HG02610 (cell line): ENCODE measurements around the gene PM20D1.
"Not testable (repeated sequence)": the region's sequence is repeated elsewhere in the genome, so short reads cannot be mapped to it uniquely, and the experiment has no call there.

Experiments used
- ATAC-seq: cut with Tn5 transposase; IDR thresholded peaks from one replicate; pipeline ENCODE4 v1.9.1; 2021; ENCODE audit warnings: mild to moderate bottlenecking, moderate library complexity; ENCODE audit not compliant: unreplicated experiment

The PM20D1 gene, protein sequence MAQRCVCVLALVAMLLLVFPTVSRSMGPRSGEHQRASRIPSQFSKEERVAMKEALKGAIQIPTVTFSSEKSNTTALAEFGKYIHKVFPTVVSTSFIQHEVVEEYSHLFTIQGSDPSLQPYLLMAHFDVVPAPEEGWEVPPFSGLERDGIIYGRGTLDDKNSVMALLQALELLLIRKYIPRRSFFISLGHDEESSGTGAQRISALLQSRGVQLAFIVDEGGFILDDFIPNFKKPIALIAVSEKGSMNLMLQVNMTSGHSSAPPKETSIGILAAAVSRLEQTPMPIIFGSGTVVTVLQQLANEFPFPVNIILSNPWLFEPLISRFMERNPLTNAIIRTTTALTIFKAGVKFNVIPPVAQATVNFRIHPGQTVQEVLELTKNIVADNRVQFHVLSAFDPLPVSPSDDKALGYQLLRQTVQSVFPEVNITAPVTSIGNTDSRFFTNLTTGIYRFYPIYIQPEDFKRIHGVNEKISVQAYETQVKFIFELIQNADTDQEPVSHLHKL

DNA sequence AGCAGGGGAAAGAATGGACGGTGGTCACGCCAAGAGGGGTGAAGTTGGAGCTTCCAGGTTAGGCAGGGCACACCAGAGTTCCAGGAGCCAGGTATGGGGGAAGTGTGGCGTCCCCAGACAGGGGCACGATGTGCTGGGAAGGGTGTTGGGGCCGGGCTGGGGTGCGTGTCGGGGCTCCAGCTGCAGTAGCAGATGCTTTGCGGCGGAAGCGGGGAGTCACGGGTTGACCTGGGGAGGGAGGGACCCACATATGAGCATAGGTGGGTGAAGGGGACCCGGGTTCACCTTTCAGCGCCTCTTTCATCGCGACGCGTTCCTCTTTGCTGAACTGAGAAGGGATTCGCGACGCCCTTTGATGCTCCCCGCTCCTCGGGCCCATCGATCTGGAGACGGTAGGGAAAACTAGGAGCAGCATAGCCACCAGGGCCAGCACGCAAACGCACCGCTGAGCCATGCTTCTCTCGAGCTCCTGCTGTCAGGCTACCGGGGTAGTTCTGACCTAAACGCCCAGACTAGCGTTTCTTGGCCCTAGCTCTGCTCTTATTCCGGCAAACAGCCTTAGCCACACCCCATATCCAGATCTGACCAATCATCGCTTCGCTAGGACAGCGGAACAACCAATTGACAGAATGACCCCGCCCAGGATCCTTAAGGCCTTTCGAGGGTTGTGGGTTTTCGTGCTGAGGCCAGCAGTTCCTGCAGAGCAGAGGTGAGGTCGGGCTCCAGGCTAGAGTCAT is at the start of gene PM20D1:
Gene PM20D1, minus strand, starts transcription at position 514 of the 737 bp plus-strand sequence. Its CDS starts 60 bp downstream, at position 454.
- ATAC-seq: no peak

DNA sequence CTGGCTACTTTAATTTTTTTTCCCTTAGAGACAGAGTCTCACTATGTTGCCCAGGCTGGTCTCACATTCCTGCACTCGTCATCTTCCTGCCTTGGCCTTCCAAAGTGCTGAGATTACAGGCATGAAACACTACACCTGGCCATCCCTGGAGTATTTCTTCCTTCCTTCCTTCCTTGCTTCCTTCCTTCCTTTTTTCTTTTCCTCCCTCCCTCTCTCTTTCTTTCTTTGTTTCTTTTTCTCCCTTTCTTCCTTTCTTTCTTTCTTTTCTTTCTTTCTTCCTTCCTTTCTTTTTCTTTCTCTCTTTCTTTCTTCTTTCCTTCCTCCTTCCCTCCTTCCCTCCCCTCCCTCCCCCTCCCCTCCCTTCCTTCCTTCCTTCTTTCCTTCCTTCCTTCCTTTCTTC is 46.4 kb upstream of the PM20D1 start:
- no peak for ATAC-seq

DNA sequence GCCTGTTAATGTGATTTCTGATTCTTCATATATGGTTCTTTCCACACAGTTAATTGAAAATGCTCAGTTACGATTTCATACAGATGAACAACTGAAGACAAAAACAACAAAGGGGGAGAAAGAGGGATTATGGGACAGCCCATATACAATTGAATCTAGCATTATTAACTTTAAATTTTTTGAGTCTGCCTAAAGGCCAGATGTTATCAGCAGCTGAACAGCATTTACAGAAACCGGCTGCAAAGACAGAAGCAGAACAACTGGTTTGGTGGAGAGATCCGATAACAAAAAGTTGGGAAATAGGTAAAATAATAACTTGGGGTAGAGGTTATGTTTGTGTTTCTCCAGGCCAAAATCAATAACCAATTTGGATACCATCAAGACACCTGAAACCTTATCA is 44.2 kb upstream of the PM20D1 start:
- ATAC-seq: not testable (repeated sequence)

DNA sequence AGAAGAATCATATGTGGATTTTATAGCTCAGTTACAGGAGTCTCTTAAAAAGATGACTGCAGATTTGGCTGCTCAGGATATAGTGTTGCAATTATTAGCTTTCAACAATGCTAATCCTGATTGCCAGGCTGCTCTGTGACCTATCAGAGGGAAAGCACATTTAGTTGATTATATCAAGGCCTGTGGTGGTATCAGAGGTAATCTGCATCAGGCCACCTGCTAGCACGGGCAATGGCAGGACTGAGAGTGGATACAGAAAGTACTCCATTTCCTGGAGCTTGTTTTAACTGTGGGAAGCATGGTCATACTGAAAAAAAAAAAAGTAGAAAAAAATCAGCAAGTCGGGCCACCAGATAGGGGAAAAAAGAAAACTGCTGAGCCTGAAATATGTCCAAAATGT is 42.2 kb upstream of the PM20D1 start:
- ATAC-seq: not testable (repeated sequence)

DNA sequence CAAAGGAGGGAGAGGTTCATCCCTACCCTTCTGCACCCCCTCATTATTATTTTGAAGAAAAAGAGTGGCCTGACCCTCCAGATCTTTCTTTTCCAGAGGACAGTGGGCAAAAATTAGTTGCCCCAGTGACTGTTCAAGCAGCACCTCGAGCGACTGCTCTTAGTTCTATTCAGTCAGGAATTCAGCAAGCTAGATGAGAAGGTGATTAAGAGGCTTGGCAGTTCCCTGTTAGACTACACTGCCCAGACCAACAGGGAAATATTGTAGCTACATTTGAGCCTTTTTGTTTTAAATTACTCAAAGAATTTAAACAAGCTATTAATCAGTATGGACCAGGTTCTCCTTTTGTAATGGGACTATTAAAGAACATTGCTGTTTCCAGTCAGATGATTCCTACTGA is 41.5 kb upstream of the PM20D1 start:
- not testable (repeated sequence) for ATAC-seq

DNA sequence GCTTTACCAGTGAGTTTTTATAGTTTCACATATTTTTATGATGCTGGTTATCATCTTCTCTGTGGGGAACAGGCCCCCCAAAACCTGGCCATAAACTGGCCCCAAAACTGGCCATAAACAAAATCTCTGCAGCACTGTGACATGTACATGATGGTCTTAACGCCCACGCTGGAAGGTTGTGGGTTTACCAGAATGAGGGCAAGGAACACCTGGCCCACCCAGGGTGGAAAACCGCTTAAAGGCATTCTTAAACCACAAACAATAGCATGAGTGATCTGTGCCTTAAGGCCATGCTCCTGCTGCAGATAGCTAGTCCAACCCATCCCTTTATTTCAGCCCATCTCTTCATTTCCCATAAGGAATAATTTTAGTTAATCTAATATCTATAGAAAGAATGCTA is 40.7 kb upstream of the PM20D1 start:
- ATAC-seq: not testable (repeated sequence)

DNA sequence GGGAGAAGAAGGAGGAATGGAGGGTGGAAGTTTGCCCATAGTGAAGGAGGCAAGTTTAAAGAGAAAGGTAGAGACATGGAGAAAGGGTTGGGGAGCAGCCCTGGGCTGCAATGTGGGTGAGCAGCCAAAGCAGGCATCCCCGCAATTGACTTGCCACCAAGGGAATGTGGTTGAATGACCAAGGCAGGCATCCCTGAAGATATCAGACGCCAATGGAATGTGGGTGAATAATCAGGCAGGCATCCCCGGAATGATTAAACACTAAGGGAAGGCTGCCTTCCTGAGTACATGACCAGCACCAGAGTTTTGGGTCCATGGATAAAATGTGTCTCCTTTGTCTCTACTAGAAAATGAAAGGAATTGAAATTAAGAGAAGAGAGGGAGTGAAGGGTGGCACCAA is 39.8 kb upstream of the PM20D1 start:
- ATAC-seq: not testable (repeated sequence)

DNA sequence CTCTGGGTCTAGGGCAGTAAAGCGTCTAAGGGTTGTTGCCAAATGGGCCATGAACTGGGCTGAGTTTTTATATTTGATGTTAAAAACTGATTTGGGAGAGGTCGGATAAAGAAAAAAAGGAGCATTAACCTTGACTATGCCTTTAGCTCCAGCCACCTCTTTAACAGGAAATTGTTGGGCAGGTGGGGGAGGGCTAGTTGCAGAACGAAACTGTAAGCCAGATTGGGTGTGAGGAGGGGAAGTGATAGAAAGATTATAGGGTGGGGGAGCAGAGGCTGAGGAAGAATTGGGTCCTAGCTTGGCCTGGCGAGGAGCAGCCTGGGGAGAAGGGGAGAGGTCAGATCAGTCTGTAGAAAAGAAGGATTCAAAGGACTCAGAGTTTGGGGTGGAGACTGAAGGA is 39.1 kb upstream of the PM20D1 start:
- ATAC-seq: not testable (repeated sequence)

DNA sequence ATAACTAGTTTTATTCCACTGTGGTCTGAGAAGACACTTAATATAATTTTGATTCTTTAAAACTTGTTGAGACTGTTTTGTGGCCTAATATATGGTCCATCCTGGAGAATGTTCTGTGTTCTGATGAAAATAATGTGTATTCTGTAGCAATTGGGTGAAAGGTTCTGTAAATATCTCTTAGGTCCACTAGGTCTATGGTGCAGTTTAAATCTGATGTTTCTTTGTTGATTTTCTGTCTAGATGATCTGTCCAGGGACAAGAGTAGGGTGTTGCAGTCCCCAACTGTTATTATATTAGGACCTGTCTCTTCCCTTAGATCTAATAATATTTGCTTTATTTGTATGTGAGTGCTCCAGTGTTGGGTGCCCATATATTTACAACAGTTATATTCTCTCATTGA is 33.9 kb upstream of the PM20D1 start:
- ATAC-seq: no peak

DNA sequence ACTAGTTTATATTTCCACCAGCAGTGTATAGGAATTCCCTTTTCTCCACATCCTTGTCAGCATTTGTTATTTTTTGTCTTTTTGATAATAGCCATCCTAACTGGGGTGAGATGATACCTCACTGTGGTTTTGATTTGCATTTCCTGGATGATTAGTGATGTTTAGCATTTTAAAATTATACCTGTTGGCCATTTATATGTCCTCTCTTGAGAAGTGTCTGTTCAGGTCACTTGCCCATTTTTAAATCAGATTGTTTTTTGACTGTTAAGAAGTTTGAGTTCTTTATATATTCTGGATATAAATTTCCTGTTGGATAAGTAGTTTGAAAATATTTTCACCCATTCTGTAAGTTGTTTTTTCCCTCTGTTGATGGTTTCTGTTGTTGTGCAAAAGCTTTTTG is 31.0 kb upstream of the PM20D1 start:
- no peak for ATAC-seq

DNA sequence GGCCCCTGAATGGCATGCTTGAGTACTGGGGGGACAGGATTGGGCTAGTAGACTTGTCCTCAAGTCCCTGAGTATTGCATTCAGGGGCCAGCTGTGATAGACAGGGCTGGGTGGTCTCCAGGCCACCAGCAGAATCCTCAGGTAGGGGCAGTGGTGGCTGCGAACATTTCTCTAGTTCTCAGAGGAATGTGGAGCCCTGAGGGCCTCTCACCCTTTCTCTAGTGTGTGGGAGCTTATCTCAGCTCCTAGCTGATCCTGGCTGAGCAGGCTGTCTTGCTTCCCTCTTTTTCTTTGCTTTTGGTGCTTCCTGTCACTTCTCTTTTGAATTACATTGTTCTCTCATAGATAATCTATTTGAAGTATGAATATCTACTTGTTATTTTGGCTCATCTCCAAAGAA is 30.0 kb upstream of the PM20D1 start:
- ATAC-seq: no peak

DNA sequence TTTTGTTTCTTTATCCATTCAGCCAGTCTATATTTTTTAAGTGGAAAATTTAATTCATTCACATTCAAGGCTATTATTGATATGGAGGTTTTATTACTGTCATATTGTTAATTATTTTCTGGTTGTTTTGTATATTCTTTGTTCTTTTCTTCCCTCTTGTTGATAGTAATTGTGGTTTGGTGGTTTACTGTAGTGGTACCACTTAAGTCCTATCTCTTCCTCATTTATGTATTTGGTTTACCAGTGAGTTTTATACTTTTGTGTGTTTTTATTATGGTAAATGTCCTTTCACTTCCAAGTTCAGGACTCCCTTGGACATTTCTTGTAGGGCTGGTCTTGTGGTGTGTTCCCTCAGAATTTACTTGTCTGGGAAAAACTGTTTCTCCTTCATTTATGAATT is 28.1 kb upstream of the PM20D1 start:
- ATAC-seq: no peak

DNA sequence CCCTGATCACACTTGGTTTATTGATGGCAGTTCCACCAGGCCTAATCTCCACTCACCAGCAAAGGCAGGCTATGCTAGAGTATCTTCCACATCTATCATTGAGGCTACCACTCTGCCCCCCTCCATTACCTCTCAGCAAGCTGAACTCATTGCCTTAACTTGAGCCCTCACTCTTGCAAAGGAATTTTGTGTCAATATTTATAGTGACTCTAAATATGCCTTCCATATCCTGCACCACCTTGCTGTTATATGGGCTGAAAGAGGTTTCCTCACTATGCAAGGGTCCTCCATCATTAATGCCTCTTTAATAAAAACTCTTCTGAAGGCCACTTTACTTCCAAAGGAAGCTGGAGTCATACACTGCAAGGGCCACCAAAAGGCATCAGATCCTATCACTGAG is 23.2 kb upstream of the PM20D1 start:
- ATAC-seq: not testable (repeated sequence)

DNA sequence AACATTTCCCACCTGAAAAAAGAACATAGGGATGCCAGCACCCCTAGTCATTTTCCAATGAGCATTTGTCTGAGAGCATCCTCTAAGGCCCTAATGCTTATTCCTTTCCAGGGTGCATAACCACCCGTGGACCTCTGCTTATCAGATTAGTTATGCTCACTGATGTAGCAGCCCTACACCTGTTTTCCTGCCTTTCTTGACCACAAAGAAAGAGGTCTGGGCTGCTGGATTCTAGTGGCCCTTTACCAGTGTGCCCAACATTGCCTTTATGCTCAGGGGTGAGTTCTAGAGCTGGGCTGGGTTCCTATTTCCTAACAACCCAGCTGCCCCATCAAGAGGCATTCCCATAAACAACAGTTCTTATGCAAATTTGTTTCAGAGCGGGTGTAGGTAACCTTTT is 20.3 kb upstream of the PM20D1 start:
- no peak for ATAC-seq

DNA sequence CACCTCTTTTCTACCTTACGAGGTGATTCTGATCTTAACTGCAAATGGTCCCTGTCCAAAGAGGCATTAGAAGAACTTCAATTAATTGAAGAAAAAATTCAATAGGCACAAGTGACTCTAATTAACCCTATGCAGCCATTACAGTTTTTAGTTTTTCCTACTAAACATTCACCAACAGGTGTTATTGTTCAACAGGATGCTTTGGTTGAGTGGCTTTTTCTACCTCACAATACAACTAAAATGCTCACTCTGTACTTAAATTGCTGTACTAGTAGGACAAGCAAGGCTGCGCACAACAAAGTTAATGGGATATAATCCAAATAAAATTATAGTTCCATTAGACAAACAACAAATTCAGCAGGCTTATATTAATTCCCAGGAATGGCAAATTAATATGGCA is 11.6 kb upstream of the PM20D1 start:
- ATAC-seq: no peak

DNA sequence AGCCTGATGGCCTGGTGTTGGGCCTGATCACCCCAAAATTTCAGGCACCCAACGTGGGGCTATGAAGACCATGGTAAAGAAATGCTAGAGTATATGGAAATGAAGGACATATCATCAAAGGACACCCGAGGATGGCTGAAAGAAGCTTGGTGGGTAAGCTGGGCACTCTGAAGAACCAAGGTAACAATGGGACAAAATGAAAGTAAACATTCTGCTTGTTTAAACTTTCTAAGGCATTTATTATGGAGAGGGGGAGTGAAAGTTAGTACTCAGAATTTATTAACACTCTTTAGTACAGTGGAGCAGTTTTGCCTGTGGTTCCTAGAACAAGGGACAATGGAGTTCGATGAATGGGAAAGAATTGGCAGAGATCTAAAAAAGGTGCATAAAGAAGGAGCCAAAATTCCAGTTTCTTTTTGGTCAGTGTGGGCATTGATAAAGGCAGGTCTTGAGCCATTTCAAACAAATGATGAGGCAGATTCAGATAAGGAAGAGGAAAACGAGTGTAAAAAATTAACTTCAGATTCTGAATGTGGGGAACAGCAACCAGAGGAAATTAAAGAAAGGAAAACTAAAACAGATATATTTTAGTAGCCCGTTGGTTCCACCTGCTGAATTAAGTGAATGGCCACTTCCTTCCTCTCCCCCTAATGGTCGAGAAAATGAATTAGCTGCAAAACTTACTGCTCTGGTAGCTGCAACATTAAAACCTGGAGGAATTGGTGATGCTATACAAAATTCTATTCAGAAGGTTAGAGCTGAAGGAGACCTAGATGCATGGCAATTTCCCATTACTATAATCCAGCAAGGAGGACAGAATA is 8.4 kb upstream of the PM20D1 start:
- no peak for ATAC-seq

DNA sequence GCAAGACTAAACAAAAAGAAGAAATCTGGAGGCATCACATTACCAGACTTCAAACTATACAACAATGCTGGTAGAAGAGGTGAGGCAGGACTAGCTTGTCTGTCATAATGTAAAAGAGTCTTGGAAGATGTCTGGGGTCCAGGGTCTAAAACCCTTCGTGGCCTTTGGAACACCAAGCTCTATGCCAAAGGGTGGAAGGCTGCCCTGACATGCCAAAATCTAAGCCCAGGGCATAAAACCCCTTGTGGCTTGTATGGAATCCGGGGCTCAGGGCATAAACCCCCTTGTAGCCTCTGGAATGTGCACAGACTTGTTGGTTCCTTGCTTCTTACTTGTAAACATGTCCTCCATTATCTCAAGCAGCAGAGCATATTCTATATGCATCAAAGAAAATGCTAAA is 7.6 kb upstream of the PM20D1 start:
- ATAC-seq: not testable (repeated sequence)

DNA sequence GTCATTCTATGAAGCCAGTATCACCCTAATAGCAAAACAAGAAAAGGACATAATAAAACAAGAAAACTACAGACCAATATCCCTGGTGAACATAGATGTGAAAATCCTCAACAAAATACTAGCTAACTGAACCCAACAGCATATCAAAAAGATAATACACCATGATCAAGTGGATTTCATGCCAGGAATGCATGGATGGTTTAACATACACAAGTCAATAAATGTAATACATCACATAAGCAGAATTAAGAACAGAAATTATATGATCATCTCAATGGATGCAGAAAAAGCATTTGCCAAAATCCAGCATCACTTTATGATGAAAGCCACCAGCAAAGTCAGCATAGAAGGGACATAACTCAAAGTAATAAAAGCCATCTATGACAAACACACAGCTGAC is 6.5 kb upstream of the PM20D1 start:
- ATAC-seq: no peak

DNA sequence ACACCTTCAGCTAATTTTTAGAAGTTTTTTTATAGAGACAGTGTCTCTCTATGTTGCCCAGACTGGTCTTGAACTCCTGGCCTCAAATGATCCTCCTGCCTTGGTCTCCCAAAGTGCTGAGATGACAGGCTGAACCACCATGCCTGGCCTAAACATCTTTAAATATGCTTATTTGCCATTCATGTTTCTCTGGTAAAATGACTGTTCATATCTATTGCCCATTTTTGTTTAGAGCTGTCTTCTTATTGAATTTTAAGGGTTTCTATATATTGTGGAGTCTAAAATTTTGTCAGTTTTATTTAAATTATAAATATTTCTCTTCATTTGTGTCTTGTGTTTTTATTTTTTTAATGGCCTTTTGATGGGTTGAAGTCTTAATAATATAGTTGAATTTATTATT is 3.0 kb upstream of the PM20D1 start:
- no peak for ATAC-seq

DNA sequence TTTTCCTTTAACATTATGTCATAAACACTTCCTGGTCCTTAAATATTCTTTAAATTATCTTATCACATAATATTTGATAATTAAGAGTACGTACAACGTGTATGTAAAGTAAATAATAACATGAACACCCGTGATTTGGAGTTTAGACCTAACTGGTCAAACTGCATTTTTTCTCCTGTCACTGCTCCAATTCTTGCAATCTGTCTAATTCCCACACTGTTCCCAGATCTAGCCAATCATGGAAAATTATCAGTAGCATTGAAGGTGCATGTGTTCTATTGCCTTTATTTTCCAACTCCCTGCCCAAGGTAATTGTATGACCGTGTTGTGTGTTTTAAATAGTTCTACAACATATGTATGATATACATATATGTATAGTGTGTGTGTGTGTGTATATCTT is 2.1 kb upstream of the PM20D1 start:
- no peak for ATAC-seq
